Heart right ventricle (tissue), 16 donors: ENCODE measurements around the gene MTG2. TPM values are rescaled to one million over a fixed set of nuclear protein-coding genes. Genes with fewer than 3 reads are reported as not detected.

Experiments
- ATAC-seq, 8 donors: fragments of 200-7000 bp; cut with Tn5 transposase; one replicate each; pipeline ENCODE4 v1.9.1; 2020; ENCODE audit warnings: mild to moderate bottlenecking in 8 of 8, moderate library complexity in 8 of 8, moderate number of reproducible peaks in 1 of 8
- DNase-seq, 2 donors: peaks; one replicate each; pipeline ENCODE4 v3.0.0-alpha.2; 2020
- H3K27ac ChIP-seq, 10 donors: fragments of 200-600 bp; sonication (generic) in 2 of 10; one replicate each; pipeline versions ENCODE4 v1.5.0 to v1.8.0; 2020 to 2022; ENCODE audit warnings: mild to moderate bottlenecking in 3 of 10
- H3K27me3 ChIP-seq, 7 donors: fragments of 200-600 bp; one replicate each; pipeline ENCODE4 v1.8.0; 2021 to 2022; ENCODE audit warnings: mild to moderate bottlenecking in 2 of 7
- H3K36me3 ChIP-seq, 9 donors: fragments of 200-600 bp; sonication (generic) in 1 of 9; one replicate each; pipeline versions ENCODE4 v1.5.0 to v1.8.0; 2020 to 2022; ENCODE audit warnings: mild to moderate bottlenecking in 2 of 9
- H3K4me1 ChIP-seq, 9 donors: fragments of 200-600 bp; sonication (generic) in 1 of 9; one replicate each; pipeline versions ENCODE4 v1.5.0 to v1.8.0; 2020 to 2022; ENCODE audit warnings: mild to moderate bottlenecking in 4 of 9
- H3K4me3 ChIP-seq, 10 donors: fragments of 200-600 bp; sonication (generic) in 2 of 10; one replicate each; pipeline versions ENCODE4 v1.5.0 to v1.8.0; 2020 to 2022; ENCODE audit warnings: mild to moderate bottlenecking in 7 of 10, moderate library complexity in 2 of 10
- H3K9me3 ChIP-seq, 11 donors: fragments of 200-600 bp in 10 of 11; sonication (generic) in 2 of 11; one replicate each; pipeline versions ENCODE4 v1.5.0 to v1.8.0; 2013 to 2022; ENCODE audit warnings: mild to moderate bottlenecking in 2 of 11, control low read depth in 1 of 11, moderate library complexity in 1 of 11
- WGBS, 2 donors: extraction: QIAGEN DNeasy Blood & Tissue Kit; methylation state at CpG; one replicate each; pipeline ENCODE4 v1.1.7; 2013; ENCODE audit warnings: inconsistent platforms in 1 of 2; 5-methylcytosine and 5-hydroxymethylcytosine counted together
- intact Hi-C, 10 donors: fragments of 100-400 bp; cut with DNase I; formaldehyde crosslinking; loops; one replicate each; pipeline versions ENCODE4 v1.11.1 to v1.14.2; 2022
- polyA plus RNA-seq, 2 donors: library from polyadenylated mRNA; stranded (reverse); fragments of 200-250 nt; gene quantifications; one replicate each; pipeline ENCODE4 v1.2.3, GENCODE V29; 2013
- total RNA-seq, 10 donors: library from RNA; stranded (reverse); fragmentation: NEBNext Ultra II Directional in 3 of 10; extraction: Animal tissue kit (Norgen Biotek cat#: 25700) in 3 of 10; gene quantifications; one replicate each; pipeline versions ENCODE4 v1.2.1 to v1.2.4, GENCODE V29; 2021 to 2023
- TF ChIP-seq, protein P1 (sequence below), 9 donors: fragments of 200-600 bp; sonication (generic) in 2 of 9; IDR thresholded peaks; one replicate each; pipeline versions ENCODE4 v1.5.0 to v1.8.0; 2021 to 2022; ENCODE audit warnings: antibody characterized with exemption in 9 of 9, mild to moderate bottlenecking in 5 of 9, moderate library complexity in 1 of 9
- donor health status: Arrhythmogenic right ventricular cardiomyopathy.
- donor health status: ischemic (EF 13 %, LVEDD 7.1; RV severe dilation, severe dysfunction).
- donor health status: healthy with polysubstance abuse.
- donor health status: DM: no; HTN: yes; CAD: no.
- donor health status: DM: no; HTN: no; CAD: no.
- donor health status: ischemic (EF 25% LVEDD 6.9; RV normal size, moderate dysfunction).
- donor health status: ischemic (EF 25% LVEDD 5.7; RV mildly dilated, moderate dysfunction).
- donor health status: healthy.
- donor health status: DM: yes; HTN: yes; CAD: no.
- donor health status: Ischemic cardiomyopathy.
- donor health status: ischemic (EF 35%, LVEDD 5.7; RV mildly dilated, moderate dysfunction).
- donor health status: nonischemic (EF 11% LVEDD 7.7; RV severe dilation, severe dysfunction).
- donor health status: DM: yes; HTN: yes; CAD: no.
- donor health status: PGD.
- donor health status: ischemic (EF 29% LVEDD 5.4; RV normal size, mild dysfunction).
- donor health status: nonischemic (EF 23%, LVEDD 6.1; RV moderate dilation, normal function).

The MTG2 gene
- total and polyA plus RNA-seq, 12 donors, result 21.5 to 55.5 (median 28.2) TPM

DNA sequence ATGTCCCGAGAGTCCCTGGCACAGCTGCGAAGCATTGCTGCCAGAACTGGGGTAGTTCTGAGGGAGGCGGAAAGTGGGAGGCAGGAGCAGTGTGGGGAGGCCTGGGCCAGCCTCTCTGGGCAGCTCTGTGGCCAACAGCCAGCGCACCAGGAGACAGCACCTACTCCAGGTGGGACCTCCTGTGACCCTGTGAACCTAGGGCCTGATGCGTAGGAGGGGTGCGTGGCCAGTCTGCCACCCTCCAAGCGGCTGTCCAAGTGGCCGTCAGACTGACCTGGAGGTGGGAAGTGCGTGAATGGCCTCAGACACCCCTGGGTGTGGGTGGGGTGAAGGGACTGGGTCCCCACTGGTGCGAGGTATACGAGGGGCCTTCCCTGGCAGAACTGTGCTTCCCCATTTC, 23.8 kb upstream of the MTG2 start:
- intact Hi-C loops, result loop anchor here in 3 of 10 donors (5.0 kb wide), 1 partner anchor 147 kb away; no protein-coding TSS in a partner anchor
- TF ChIP-seq, protein P1, sequence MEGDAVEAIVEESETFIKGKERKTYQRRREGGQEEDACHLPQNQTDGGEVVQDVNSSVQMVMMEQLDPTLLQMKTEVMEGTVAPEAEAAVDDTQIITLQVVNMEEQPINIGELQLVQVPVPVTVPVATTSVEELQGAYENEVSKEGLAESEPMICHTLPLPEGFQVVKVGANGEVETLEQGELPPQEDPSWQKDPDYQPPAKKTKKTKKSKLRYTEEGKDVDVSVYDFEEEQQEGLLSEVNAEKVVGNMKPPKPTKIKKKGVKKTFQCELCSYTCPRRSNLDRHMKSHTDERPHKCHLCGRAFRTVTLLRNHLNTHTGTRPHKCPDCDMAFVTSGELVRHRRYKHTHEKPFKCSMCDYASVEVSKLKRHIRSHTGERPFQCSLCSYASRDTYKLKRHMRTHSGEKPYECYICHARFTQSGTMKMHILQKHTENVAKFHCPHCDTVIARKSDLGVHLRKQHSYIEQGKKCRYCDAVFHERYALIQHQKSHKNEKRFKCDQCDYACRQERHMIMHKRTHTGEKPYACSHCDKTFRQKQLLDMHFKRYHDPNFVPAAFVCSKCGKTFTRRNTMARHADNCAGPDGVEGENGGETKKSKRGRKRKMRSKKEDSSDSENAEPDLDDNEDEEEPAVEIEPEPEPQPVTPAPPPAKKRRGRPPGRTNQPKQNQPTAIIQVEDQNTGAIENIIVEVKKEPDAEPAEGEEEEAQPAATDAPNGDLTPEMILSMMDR (IDR thresholded peaks at IDR 0.05), result no peak
- peaks cover 0 to 57% (median 14%) of the 10 kb centered on the region in 9 donors for H3K36me3 ChIP-seq
- 82 to 86% methylated on average over 11 of the region's 11 CpGs for WGBS, 2 donors
- ATAC-seq (peak in 1 of 8 donors; percentile 31), DNase-seq (no peak)
- no peak overlapping the region for H3K4me3 ChIP-seq
- H3K27ac ChIP-seq, result no peak overlapping the region
- H3K9me3 ChIP-seq, result no peaks in the 10 kb centered on the region
- H3K4me1 ChIP-seq, result peaks cover 5 to 15% (median 10%) of the 10 kb centered on the region in 9 donors
- no peaks in the 10 kb centered on the region for H3K27me3 ChIP-seq

DNA sequence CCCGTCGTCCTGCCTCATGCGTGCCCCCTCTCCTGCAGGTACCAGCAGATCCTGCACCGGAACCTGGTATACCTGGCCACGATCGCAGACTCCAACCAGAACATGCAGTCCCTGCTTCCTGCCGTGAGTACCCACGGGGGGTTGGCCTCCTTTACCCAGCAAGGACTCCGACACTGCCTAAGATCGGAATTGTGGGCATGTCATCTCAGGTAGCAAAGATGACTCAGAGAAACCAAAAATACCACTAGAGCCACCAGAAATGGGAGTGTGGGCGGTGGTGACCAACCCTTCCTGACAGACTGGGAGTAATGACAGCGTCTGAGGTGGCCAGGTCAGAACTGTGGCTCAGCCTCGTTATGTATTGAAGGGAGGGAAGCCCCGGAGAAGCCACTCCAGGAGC, 23.0 kb upstream of the MTG2 start:
- no peak for DNase-seq
- intact Hi-C loops, result loop anchor here in 3 of 10 donors (5.0 kb wide), 1 partner anchor 148 kb away; no protein-coding TSS in a partner anchor
- H3K4me3 ChIP-seq, result no peak overlapping the region
- ATAC-seq, result no peak
- H3K9me3 ChIP-seq, result no peaks in the 10 kb centered on the region
- H3K27me3 ChIP-seq, result no peaks in the 10 kb centered on the region
- H3K4me1 ChIP-seq, result peaks cover 5 to 15% (median 10%) of the 10 kb centered on the region in 9 donors
- H3K36me3 ChIP-seq, result peaks cover 0 to 57% (median 19%) of the 10 kb centered on the region in 9 donors
- H3K27ac ChIP-seq, result no peak overlapping the region
- 83 to 88% methylated on average over 14 of the region's 14 CpGs for WGBS, 2 donors
- TF ChIP-seq, protein P1 (IDR thresholded peaks at IDR 0.05), result no peak

DNA sequence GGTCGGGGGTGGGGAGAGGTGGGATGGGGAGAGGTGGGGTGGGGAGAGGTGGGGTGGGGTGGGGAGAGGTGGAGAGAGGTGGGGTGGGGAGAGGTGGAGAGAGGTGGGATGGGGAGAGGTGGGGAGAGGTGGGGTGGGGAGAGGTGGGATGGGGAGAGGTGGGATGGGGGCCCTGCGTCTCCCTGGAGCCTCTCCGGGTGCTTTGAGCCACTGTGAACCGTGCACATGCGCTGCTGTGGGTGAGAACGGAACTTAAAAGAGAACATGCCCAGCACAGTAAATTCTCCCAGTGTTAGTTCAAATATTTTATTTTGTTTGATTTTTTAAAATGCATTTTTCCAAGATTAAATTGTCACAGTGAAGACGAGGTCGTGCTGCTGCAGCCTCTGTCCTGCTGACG, 22.6 kb upstream of the MTG2 start:
- no peaks in the 10 kb centered on the region for H3K9me3 ChIP-seq
- TF ChIP-seq, protein P1 (IDR thresholded peaks at IDR 0.05), result no peak
- H3K4me1 ChIP-seq, result peaks cover 5 to 15% (median 10%) of the 10 kb centered on the region in 9 donors
- peaks cover 0 to 58% (median 19%) of the 10 kb centered on the region in 9 donors for H3K36me3 ChIP-seq
- no peak overlapping the region for H3K4me3 ChIP-seq
- intact Hi-C loops, result no loop called here
- no peak for DNase-seq
- no peak overlapping the region for H3K27ac ChIP-seq
- H3K27me3 ChIP-seq, result no peaks in the 10 kb centered on the region
- 95 to 98% methylated on average over 9 of the region's 9 CpGs for WGBS, 2 donors
- no peak for ATAC-seq

DNA sequence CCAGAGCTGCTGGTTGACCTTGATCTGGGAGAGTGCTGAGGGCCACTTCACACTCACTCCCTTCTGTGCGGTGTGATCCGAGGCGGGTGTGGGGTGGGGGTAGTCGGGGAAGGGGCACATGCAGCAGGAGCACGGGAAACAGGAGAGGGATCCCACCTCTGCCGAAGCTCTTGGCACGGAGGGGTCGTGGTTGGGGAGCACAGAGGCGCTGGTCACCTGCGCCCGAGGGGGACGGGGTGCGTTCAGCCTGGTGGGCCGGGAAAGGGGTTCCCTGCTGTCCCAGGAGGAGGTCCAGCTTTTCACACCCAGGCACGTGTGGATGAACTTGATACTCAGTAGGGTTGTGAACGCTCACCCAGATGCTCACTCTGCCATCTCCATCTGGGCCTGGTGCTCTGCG, 22.0 kb upstream of the MTG2 start:
- no peak for DNase-seq
- Histone ChIP-seq H3K36me3 (peaks cover 0 to 64% (median 24%) of the 10 kb centered on the region in 9 donors), H3K4me3 (no peak overlapping the region), H3K27me3 (no peaks in the 10 kb centered on the region), H3K4me1 (peaks cover 5 to 15% (median 10%) of the 10 kb centered on the region in 9 donors), H3K27ac (no peak overlapping the region), H3K9me3 (no peaks in the 10 kb centered on the region)
- TF ChIP-seq, protein P1 (IDR thresholded peaks at IDR 0.05), result no peak
- no peak for ATAC-seq
- intact Hi-C loops, result no loop called here
- 80 to 92% methylated on average over 17 of the region's 17 CpGs for WGBS, 2 donors
